Neural progenitor cell (in vitro differentiated cells): ENCODE results near the gene ADAM20.

ENCODE experiments used
- EZH2phosphoT487 ChIP-seq: fragments of 200-600 bp; sonication (generic); IDR thresholded peaks from 2 replicates; pipeline ENCODE4 v1.6.1; 2017; ENCODE audit warnings: antibody characterized with exemption
- TF ChIP-seq, protein P1 (sequence below): fragments of 200-600 bp; sonication (generic); IDR thresholded peaks from 2 replicates; pipeline ENCODE4 v1.5.1; 2017; ENCODE audit warnings: antibody characterized with exemption, mild to moderate bottlenecking

DNA sequence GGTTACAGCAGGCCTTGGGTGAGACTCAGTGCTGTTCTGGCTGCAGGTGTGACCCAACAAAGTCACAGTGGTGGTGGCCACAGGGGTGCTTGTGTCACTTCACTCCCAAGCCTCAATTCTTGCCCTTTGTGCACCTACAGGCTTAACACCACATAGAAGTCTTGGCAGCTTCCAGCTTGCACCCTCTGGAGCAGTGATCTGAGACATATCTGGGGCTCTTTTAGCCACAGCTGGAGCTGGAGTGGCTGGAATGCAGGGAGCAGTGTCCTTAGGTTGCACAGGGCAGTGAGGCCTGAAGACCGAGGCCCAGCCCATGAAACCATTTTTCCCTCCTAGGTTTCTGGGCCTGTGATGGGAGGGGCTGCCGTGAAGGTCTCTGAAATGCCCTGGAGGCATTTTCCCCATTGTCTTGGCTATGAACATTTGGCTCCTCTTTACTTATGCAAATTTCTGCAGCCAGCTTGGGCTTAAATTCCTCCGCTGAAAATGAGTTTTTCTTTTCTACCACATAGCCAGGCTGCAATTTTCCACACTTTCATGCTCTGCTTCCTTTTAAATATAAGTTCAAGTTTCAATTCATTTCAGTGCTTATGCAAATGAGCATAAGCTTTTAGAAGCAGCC lies 45.1 kb downstream of the ADAM20 start:
- TF ChIP-seq, protein P1, sequence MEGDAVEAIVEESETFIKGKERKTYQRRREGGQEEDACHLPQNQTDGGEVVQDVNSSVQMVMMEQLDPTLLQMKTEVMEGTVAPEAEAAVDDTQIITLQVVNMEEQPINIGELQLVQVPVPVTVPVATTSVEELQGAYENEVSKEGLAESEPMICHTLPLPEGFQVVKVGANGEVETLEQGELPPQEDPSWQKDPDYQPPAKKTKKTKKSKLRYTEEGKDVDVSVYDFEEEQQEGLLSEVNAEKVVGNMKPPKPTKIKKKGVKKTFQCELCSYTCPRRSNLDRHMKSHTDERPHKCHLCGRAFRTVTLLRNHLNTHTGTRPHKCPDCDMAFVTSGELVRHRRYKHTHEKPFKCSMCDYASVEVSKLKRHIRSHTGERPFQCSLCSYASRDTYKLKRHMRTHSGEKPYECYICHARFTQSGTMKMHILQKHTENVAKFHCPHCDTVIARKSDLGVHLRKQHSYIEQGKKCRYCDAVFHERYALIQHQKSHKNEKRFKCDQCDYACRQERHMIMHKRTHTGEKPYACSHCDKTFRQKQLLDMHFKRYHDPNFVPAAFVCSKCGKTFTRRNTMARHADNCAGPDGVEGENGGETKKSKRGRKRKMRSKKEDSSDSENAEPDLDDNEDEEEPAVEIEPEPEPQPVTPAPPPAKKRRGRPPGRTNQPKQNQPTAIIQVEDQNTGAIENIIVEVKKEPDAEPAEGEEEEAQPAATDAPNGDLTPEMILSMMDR, result no peak
- no peak for TF ChIP-seq EZH2phosphoT487
